HG03521 (cell line): ENCODE data around the gene FGD4.

Source experiments
- ATAC-seq: cut with Tn5 transposase; IDR thresholded peaks from one replicate; pipeline ENCODE4 v1.9.1; 2021; ENCODE audit warnings: mild to moderate bottlenecking, moderate library complexity; ENCODE audit not compliant: unreplicated experiment

Gene FGD4

GRCh38 chr12:32603071-32603470 lies 203.7 kb downstream of the FGD4 start:
- ATAC-seq = no peak

DNA sequence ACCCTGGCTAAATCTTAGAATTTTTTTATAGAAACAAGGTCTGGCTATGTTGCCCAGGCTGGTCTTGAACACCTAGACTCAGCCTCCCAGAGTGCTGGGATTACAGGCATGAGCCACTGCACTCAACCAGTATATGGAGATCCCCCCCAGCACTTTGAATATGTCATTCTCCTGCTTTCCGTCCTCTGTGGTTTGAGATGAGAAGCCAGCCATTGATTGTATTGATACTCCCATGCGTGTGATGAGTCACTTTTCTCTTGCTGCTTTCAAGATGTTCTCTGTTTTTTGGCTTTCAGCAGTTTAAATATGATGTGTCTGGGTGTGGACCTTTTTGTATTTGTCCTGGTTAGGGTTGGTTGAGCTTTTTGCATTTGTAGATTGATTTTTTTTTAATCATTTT lies 204.5 kb downstream of the FGD4 start:
- ATAC-seq = peak; percentile 65

DNA sequence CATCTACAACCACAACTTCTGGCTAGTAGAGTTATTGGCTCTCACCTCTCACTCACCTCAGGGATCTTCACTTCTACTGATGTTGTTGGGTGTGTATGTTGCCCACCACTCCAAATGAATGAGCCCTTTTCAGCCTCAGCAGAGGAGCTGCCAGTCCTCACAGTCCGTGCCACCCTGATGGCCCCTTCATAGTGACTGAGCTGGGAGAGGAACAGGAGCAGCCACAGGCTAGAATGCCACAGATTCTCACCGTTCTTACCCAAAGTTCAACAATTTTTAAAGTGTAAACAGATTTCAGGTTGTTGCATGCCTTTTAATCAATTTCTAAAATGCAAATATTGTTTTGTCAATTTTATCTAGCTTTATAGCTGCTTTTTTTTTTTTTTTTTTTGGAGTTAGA lies 205.2 kb downstream of the FGD4 start:
- no peak for ATAC-seq

- ATAC-seq = no peak
These were observed 206.2 kb downstream of the FGD4 start for GRCh38 chr12:32605326-32606095.

DNA sequence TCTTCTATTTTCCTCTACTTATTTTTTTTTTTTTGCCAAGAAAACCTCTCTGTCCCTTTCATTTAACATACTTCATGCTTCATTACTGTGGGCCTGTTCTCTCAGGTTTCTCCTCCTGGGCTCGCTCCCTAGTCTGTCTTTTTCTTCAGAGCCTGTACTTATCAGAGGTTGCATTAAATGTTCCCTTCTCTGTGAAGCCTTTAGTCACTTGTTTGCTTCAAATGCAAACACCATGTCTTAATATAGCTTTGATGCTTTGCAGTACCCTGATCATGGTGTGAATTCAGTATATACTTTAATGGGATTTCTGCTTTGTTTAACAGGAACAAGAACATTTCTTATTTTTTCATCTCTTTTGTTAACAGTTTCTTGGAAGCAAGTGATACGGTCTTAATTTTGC lies 207.1 kb downstream of the FGD4 start:
- no peak for ATAC-seq

DNA sequence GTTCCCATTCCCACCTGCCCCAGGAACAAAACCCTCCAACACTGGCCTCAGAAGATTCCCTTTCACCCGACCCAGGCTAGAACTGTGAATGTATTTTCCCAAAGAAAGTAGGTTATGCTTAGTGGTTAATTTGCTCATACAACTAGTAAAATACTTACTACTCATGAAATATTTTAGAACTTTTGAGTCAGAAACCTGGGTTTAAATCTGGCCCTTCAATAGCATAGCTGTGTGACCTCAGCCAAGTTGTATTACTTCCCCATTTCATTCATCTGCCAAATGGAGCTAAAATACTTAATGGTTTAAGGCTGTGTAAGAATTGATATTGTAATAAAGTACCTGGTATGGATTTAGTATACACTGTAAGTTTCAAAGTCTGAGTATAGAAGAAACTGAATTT lies 210.6 kb downstream of the FGD4 start:
- no peak for ATAC-seq

DNA sequence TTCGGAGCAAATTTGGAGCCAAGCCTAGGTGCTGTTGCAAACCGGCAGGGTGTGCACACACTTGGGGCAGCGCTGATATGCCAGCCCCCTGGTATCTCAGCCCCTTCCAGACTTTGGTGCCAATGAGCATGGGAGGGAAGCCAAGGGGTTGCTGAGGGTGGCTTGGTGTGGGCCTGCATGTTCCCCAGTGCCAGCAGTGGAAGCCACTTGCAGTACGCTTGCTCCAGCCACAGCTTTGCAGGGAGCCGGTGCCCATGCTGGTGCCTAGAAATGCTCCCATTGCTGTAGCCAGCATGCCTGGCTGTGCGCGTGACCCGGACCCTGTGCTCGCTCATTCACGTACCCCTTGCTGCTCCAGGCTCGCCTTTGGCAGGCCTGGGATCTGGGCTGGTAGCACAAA lies 212.6 kb downstream of the FGD4 start:
- ATAC-seq = no peak

- ATAC-seq = no peak
These were observed 213.6 kb downstream of the FGD4 start for GRCh38 chr12:32612658-32613614.

- no peak for ATAC-seq
These were observed 216.1 kb downstream of the FGD4 start for GRCh38 chr12:32615441-32615840.

DNA sequence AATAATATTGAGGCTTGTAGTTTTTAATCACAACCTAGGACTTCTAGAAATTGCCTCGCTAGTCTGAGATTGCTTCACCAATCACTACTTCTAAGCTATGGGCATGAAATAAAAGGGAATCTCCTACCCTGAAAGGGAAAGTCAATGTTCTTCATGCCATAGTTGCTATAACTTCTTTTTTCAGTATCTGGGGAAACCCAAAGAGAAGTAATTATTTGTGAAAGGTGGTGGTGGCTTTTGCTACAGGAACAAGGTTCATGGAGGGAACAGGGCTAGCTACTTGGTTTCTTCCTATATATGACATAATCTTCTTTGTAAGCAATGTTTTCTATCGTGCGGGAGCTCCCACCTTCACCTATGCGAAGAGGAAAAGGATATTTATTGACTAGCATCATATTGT lies 218.2 kb downstream of the FGD4 start:
- no peak for ATAC-seq

DNA sequence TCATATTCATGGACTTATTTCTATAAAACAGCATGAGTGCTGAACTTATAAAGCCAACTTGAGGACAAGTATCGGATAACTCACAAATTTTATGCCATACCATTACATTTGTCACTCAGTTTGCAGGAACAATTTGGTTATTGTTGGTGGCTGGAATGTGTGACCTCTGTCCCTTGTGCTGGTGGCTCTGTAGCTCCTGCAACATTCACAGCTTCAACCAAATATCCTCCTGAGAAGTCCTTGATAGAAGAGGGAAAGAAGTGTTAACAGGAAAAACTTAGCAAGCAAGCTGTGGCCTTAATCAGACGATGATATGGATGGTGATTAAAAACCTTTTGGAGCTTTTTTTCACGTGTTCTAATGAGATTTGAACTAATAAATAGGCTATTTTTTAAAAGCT lies 218.8 kb downstream of the FGD4 start:
- no peak for ATAC-seq

- ATAC-seq = no peak
These were observed 228.6 kb downstream of the FGD4 start for GRCh38 chr12:32627976-32628375.

- no peak for ATAC-seq
These were observed 242.0 kb downstream of the FGD4 start for GRCh38 chr12:32641287-32641901.

- ATAC-seq = no peak
These were observed 245.1 kb downstream of the FGD4 start for GRCh38 chr12:32644431-32644830.

GRCh38 chr12:32647275-32647674 lies 247.9 kb downstream of the FGD4 start:
- ATAC-seq = no peak

GRCh38 chr12:32650508-32650907 lies 251.2 kb downstream of the FGD4 start:
- ATAC-seq = no peak

GRCh38 chr12:32651151-32651955 lies 252.0 kb downstream of the FGD4 start:
- ATAC-seq = no peak

DNA sequence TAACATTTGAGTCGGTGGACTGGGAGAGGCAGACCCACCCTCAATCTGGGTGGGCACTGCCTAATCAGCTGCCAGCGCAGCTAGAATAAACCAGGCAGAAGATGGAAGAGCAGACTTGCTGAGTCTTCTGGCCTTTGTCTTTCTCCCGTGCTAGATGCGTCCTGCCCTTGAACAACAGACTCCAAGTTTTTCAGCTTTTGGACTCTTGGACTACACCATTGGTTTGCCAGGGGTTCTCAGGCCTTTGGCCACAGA lies 252.5 kb downstream of the FGD4 start:
- ATAC-seq = no peak

DNA sequence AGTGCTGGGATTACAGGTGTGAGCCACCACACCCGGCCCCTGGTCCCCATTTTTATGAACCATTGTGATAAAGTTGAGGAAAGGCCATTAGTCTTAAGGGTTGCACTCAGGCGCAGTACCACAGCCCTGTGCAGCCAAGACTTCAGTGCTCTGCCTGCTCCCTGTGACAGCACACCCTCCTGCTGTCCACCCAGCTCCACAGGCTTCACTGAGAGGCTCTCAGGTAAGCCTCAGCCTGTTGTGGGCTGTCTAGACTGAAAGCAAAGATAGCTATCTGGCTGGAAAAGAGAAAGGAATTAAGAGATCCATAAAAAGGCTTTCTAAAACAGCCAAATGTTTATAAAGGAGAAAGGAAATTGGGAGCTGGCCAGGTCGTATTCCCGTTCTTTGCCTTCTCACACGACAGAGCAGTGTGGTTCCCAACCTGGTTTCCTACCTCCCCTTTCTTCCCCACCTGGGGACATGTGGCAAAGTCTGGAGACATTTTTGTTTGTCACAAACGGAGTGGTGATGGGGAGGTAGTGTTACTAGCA lies 260.6 kb downstream of the FGD4 start:
- ATAC-seq = no peak

DNA sequence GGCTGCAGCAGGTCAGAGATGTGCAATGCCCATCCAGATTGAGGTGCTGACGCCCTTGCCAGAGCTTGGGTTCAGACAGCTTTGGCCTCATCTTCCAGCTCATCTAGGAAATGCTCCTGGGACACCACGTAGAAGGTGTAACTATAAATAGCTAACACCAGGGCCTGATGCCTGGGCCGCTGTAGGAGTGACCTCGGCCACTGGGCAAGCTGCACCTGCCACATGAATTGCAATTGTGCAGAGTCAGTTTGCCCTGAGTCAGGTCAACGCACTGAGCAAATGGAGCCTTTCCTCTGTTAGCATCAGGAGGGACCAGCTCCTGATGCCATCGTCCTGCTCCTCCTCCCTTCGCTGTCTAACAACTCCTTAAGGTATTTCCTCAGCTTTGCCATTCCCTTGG lies 262.3 kb downstream of the FGD4 start:
- ATAC-seq = no peak

DNA sequence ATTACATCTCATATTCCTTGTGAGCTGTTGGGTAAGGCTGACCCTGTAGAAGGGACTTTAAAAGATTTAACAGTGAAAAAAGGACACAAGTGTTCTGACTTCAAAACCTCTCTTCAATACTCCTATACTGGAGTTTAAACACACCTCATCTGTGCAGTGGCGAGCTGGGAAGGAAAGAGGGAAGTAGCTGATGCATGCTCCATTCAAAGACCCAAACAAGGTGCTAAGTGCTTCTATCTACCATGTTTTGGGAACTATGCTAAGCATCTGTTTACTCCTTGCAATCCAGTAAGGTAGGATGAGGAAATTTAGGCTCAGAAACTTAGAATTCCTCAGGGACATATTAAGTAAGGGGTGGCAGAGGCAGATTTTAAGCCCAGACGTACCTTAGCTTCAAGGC lies 263.3 kb downstream of the FGD4 start:
- no peak for ATAC-seq
